HepG2 (cell line): ENCODE results near the gene RBBP9. TPM values are rescaled to one million over a fixed set of nuclear protein-coding genes. Genes with fewer than 3 reads are reported as not detected.
A peak's percentile ranks its signal among the peaks of the same experiment; 100 is the strongest.

ENCODE experiments used
- ATF7-NPFF ChIP-seq: sonication (generic); formaldehyde crosslinking; IDR thresholded peaks from 2 replicates; pipeline ENCODE4 v1.8.1; 2023; ENCODE audit warnings: mild to moderate bottlenecking, low read depth, missing genetic modification reagents, moderate library complexity
- ZFP36L1 ChIP-seq: sonication (generic); formaldehyde crosslinking; IDR thresholded peaks from 2 replicates; pipeline ENCODE4 v1.8.0; 2022; ENCODE audit warnings: mild to moderate bottlenecking, missing genetic modification reagents, moderate library complexity
- ZNF530 ChIP-seq: sonication (generic); formaldehyde crosslinking; IDR thresholded peaks from 2 replicates; pipeline ENCODE4 v1.5.0; 2020; ENCODE audit warnings: low read depth, mild to moderate bottlenecking, missing genetic modification reagents
- ZNF678 ChIP-seq: sonication (generic); formaldehyde crosslinking; IDR thresholded peaks from 2 replicates; pipeline ENCODE4 v1.4.0; 2020; ENCODE audit warnings: mild to moderate bottlenecking, missing genetic modification reagents
- polyA plus RNA-seq, 8 experiments: library from polyadenylated mRNA; depleted of rRNA in 3 of 8; stranded (reverse) in 7 of 8; unstranded in 1 of 8; fragments of >200 nt; fragmentation: Illumina TruSeq in 4 of 8; extraction: Trizol in 4 of 8; gene quantifications; 2 replicates each; pipeline versions ENCODE4 v1.2.1 to v1.2.3, GENCODE V29; 2011 to 2016; ENCODE audit warnings: low read depth in 4 of 8, missing spikeins in 1 of 8, mixed read lengths in 1 of 8; ENCODE audit not compliant: insufficient read depth in 1 of 8
- total RNA-seq, 5 experiments: library from RNA; depleted of rRNA; stranded (reverse); fragments of >200 nt; fragmentation: Illumina TruSeq; extraction: Trizol; gene quantifications; 2 replicates each; pipeline ENCODE4 v1.2.3, GENCODE V29; 2016; ENCODE audit warnings: low read depth in 1 of 5
- TF ChIP-seq, protein P1 (sequence below): sonication (generic); formaldehyde crosslinking; IDR thresholded peaks from 2 replicates; pipeline ENCODE4 v1.4.0; 2020; ENCODE audit warnings: mild to moderate bottlenecking, low read depth, missing genetic modification reagents
- TF ChIP-seq, protein P2 (sequence below): sonication (generic); formaldehyde crosslinking; IDR thresholded peaks from 2 replicates; pipeline ENCODE4 v1.4.0; 2020; ENCODE audit warnings: missing genetic modification reagents
- TF ChIP-seq, protein P3 (sequence below): IDR thresholded peaks from 2 replicates; pipeline ENCODE4 v1.6.1; 2018; ENCODE audit warnings: missing genetic modification reagents
- TF ChIP-seq, protein P4 (sequence below), 2 experiments: sonication (generic) in 1 of 2; formaldehyde crosslinking in 1 of 2; IDR thresholded peaks; 2 replicates each; pipeline versions ENCODE4 v1.6.1 to v1.9.0; 2014 to 2022; ENCODE audit warnings: antibody characterized with exemption in 1 of 2, borderline replicate concordance in 1 of 2, inconsistent platforms in 1 of 2, low read depth in 1 of 2, missing genetic modification reagents in 1 of 2
- TF ChIP-seq, protein P5 (sequence below): sonication (generic); formaldehyde crosslinking; IDR thresholded peaks from 2 replicates; pipeline ENCODE4 v1.5.0; 2020; ENCODE audit warnings: mild to moderate bottlenecking, missing genetic modification reagents

The RBBP9 gene
- total and polyA plus RNA-seq, 2 of the 13 experiments (the other 11 are each of a cell fraction or from before 2014, with no cell fraction given), result 28.0 to 56.3 TPM

DNA sequence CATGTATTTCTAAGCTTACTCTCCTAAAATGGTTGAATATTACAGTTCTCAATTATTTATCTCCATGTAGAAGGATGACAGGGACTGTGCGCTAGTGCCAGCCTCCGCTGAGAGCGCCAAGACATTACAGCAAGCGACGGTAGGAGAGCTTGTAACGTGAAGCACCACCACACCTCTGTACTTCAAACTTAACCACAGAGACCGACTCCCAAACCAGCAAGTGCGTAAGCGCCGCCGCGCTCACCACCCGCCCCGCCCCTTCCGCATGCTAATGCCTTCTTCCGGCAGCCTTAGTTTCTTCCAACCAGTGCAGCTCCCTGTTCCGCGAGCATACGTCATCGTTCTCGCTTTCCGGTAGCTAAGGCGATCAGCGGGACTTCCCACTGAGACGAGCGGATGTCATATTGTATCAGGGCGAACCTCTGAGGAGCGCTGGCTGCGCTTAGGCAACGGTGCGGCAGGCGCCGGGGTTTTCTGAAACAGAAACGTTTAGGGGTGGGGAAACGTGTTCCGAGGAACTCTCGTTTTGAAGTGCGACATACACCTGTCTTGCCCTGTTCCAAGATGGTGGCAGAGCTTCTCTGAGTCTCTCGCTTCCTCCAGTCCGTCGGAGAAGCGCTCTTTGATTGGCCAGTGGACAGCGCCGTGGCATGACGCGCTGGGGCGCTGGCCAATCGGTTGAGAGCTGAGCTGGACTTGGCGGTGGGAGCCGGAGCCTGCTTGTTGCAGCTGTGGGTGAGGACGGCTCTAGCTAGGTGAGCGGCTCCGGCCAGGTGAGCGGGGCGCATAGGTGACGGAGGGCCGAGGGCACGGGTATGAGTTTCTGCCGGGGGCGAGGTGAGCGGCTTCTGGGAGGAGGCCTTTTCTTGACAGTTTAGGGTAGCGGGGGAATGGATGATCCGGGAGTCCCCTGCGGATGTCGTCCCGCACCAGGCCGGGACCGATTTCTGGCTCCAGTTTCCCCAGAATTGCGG is 10.5 kb upstream of the RBBP9 start, which contains the start of gene SEC23B (continued):
- TF ChIP-seq, protein P1, sequence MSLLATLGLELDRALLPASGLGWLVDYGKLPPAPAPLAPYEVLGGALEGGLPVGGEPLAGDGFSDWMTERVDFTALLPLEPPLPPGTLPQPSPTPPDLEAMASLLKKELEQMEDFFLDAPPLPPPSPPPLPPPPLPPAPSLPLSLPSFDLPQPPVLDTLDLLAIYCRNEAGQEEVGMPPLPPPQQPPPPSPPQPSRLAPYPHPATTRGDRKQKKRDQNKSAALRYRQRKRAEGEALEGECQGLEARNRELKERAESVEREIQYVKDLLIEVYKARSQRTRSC (CRISPR knock-in tag), result no peak; the same call in 1 of the 2 replicates
- TF ChIP-seq, protein P2, sequence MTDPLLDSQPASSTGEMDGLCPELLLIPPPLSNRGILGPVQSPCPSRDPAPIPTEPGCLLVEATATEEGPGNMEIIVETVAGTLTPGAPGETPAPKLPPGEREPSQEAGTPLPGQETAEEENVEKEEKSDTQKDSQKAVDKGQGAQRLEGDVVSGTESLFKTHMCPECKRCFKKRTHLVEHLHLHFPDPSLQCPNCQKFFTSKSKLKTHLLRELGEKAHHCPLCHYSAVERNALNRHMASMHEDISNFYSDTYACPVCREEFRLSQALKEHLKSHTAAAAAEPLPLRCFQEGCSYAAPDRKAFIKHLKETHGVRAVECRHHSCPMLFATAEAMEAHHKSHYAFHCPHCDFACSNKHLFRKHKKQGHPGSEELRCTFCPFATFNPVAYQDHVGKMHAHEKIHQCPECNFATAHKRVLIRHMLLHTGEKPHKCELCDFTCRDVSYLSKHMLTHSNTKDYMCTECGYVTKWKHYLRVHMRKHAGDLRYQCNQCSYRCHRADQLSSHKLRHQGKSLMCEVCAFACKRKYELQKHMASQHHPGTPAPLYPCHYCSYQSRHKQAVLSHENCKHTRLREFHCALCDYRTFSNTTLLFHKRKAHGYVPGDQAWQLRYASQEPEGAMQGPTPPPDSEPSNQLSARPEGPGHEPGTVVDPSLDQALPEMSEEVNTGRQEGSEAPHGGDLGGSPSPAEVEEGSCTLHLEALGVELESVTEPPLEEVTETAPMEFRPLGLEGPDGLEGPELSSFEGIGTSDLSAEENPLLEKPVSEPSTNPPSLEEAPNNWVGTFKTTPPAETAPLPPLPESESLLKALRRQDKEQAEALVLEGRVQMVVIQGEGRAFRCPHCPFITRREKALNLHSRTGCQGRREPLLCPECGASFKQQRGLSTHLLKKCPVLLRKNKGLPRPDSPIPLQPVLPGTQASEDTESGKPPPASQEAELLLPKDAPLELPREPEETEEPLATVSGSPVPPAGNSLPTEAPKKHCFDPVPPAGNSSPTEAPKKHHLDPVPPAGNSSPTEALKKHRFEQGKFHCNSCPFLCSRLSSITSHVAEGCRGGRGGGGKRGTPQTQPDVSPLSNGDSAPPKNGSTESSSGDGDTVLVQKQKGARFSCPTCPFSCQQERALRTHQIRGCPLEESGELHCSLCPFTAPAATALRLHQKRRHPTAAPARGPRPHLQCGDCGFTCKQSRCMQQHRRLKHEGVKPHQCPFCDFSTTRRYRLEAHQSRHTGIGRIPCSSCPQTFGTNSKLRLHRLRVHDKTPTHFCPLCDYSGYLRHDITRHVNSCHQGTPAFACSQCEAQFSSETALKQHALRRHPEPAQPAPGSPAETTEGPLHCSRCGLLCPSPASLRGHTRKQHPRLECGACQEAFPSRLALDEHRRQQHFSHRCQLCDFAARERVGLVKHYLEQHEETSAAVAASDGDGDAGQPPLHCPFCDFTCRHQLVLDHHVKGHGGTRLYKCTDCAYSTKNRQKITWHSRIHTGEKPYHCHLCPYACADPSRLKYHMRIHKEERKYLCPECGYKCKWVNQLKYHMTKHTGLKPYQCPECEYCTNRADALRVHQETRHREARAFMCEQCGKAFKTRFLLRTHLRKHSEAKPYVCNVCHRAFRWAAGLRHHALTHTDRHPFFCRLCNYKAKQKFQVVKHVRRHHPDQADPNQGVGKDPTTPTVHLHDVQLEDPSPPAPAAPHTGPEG (CRISPR knock-in tag), result peak; percentile 93
- peak; percentile 79 for TF ChIP-seq ZFP36L1
- peak; percentile 94 for TF ChIP-seq ATF7-NPFF
- TF ChIP-seq, protein P3, sequence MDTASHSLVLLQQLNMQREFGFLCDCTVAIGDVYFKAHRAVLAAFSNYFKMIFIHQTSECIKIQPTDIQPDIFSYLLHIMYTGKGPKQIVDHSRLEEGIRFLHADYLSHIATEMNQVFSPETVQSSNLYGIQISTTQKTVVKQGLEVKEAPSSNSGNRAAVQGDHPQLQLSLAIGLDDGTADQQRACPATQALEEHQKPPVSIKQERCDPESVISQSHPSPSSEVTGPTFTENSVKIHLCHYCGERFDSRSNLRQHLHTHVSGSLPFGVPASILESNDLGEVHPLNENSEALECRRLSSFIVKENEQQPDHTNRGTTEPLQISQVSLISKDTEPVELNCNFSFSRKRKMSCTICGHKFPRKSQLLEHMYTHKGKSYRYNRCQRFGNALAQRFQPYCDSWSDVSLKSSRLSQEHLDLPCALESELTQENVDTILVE (CRISPR knock-in tag), result peak; percentile 89
- peak; percentile 97 for TF ChIP-seq ZNF678 (CRISPR knock-in tag)
- TF ChIP-seq, protein P4, sequence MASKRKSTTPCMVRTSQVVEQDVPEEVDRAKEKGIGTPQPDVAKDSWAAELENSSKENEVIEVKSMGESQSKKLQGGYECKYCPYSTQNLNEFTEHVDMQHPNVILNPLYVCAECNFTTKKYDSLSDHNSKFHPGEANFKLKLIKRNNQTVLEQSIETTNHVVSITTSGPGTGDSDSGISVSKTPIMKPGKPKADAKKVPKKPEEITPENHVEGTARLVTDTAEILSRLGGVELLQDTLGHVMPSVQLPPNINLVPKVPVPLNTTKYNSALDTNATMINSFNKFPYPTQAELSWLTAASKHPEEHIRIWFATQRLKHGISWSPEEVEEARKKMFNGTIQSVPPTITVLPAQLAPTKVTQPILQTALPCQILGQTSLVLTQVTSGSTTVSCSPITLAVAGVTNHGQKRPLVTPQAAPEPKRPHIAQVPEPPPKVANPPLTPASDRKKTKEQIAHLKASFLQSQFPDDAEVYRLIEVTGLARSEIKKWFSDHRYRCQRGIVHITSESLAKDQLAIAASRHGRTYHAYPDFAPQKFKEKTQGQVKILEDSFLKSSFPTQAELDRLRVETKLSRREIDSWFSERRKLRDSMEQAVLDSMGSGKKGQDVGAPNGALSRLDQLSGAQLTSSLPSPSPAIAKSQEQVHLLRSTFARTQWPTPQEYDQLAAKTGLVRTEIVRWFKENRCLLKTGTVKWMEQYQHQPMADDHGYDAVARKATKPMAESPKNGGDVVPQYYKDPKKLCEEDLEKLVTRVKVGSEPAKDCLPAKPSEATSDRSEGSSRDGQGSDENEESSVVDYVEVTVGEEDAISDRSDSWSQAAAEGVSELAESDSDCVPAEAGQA (IDR thresholded peaks at IDR 0.05; ENCODE audit: low read depth), result peak; percentile 99
- TF ChIP-seq, protein P4 (CRISPR knock-in tag; IDR thresholded peaks at IDR 0.05; ENCODE audit: borderline replicate concordance), result peak; percentile 93; the same call in 1 of the 2 replicates
- TF ChIP-seq, protein P5, sequence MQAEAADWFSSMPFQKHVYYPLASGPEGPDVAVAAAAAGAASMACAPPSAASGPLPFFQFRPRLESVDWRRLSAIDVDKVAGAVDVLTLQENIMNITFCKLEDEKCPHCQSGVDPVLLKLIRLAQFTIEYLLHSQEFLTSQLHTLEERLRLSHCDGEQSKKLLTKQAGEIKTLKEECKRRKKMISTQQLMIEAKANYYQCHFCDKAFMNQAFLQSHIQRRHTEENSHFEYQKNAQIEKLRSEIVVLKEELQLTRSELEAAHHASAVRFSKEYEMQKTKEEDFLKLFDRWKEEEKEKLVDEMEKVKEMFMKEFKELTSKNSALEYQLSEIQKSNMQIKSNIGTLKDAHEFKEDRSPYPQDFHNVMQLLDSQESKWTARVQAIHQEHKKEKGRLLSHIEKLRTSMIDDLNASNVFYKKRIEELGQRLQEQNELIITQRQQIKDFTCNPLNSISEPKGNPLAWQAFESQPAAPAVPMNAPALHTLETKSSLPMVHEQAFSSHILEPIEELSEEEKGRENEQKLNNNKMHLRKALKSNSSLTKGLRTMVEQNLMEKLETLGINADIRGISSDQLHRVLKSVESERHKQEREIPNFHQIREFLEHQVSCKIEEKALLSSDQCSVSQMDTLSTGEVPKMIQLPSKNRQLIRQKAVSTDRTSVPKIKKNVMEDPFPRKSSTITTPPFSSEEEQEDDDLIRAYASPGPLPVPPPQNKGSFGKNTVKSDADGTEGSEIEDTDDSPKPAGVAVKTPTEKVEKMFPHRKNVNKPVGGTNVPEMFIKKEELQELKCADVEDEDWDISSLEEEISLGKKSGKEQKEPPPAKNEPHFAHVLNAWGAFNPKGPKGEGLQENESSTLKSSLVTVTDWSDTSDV, result no peak; the same call in 1 of the 2 replicates
- no peak; the same call in 1 of the 2 replicates for TF ChIP-seq ZNF530
